Effector memory CD4-positive, alpha-beta T cell (primary cell): ENCODE data around the gene WDR86.

Source experiments
- DNase-seq, 3 donors: peaks; one replicate each; pipeline ENCODE4 v3.0.0-alpha.2; 2020
- H3K27ac ChIP-seq: 2 replicates; pipeline ENCODE4 v1.7.0; 2013; ENCODE audit warnings: mild to moderate bottlenecking, low read length, moderate library complexity; ENCODE audit not compliant: insufficient read depth, poor library complexity, severe bottlenecking
- H3K27me3 ChIP-seq: replicated peaks from 2 replicates; pipeline ENCODE4 v1.7.0; 2013; ENCODE audit warnings: mild to moderate bottlenecking, low read length; ENCODE audit not compliant: insufficient read depth, control insufficient read depth, poor library complexity, severe bottlenecking
- H3K36me3 ChIP-seq: 2 replicates; pipeline ENCODE4 v1.7.0; 2013; ENCODE audit warnings: mild to moderate bottlenecking, low read length, moderate library complexity; ENCODE audit not compliant: control insufficient read depth, insufficient read depth
- H3K4me1 ChIP-seq: 2 replicates; pipeline ENCODE4 v1.7.0; 2013; ENCODE audit warnings: low read length, mild to moderate bottlenecking; ENCODE audit not compliant: control insufficient read depth, insufficient read depth, poor library complexity, severe bottlenecking
- H3K4me3 ChIP-seq: 2 replicates; pipeline ENCODE4 v1.7.0; 2013; ENCODE audit warnings: low read length, low read depth, mild to moderate bottlenecking; ENCODE audit not compliant: insufficient read depth, poor library complexity, severe bottlenecking
- H3K9me3 ChIP-seq: 2 replicates; pipeline ENCODE4 v1.7.0; 2013; ENCODE audit warnings: mild to moderate bottlenecking, low read length, moderate library complexity; ENCODE audit not compliant: control insufficient read depth

The WDR86 gene

DNA sequence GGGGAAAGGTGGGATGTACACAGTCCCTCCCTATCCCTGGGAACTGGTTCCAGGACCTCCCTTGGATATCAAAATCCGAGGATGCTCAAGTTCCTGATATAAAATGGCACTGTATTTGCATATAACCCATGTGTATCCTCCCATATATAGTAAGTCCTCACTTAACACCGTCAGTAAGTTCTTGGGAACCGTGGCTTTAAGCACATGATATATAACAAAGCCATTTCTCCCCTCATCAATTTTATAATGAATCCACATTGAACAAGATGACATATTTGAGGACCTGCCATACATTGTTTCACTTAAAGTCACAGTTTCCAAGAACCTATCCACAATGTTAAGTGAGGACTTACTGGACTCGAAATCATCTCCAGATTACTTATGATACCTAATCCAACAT is 24.7 kb upstream of the WDR86 start:
- Histone ChIP-seq H3K27me3 (no peaks in the 10 kb centered on the region), H3K4me3 (no peak overlapping the region), H3K27ac (no peak overlapping the region), H3K4me1 (peaks cover 52% of the 10 kb centered on the region), H3K9me3 (no peaks in the 10 kb centered on the region), H3K36me3 (no peaks in the 10 kb centered on the region)
- no peak for DNase-seq

- no peak overlapping the region for H3K4me3 ChIP-seq
- H3K9me3 ChIP-seq = no peaks in the 10 kb centered on the region
- H3K27me3 ChIP-seq = no peaks in the 10 kb centered on the region
- no peaks in the 10 kb centered on the region for H3K36me3 ChIP-seq
- H3K27ac ChIP-seq = peak overlapping the region; percentile 65
- no peak for DNase-seq
- peaks cover 52% of the 10 kb centered on the region for H3K4me1 ChIP-seq
Measured at GRCh38 chr7:151433721-151434400, 24.0 kb upstream of the WDR86 start.

DNA sequence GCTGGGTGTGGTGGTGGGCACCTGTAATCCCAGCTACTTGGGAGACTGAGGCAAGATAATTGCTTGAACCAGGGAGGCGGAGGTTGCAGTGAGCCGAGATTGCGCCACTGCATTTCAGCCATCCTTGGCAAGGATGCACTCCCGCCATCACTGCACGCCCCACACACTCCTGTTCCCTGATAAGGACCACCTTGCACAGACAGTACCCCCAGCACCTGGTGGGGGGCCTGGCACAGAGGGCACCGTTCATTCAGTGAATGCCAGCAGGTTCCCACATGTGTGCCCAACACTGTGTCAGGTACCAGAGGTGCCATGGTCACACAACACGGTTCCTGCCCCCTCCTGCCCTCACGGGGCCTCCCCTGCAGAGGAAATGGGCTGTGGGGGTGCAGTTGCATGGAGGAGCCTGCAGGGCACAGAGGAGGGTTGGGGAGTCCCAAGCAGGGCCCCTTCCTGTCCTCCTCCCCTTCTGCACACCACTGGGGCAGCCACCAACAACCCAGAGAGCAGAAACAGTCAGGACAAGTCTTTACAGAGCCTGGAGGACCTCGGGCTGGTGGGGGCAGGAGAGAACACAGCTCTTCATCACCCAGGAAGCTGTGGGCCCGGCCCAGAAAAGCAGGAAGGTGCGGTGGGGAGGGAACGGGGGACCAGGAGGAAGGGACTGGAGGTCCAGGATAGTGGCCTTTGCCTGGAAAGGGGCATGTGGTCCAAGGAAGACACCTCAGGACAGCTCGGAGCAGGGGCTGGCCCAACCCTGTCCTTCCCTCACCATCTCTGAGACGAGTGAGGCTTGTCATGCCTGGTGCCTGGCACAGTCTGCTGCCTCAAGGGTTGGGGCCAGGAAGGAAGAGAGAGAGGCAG is 23.1 kb upstream of the WDR86 start:
- H3K27ac ChIP-seq = peak overlapping the region; percentile 65
- no peaks in the 10 kb centered on the region for H3K36me3 ChIP-seq
- peaks cover 62% of the 10 kb centered on the region for H3K4me1 ChIP-seq
- H3K4me3 ChIP-seq = peak overlapping the region; percentile 20
- no peaks in the 10 kb centered on the region for H3K9me3 ChIP-seq
- H3K27me3 ChIP-seq = no peaks in the 10 kb centered on the region
- DNase-seq = peak in 2 of 3 donors; percentile 31 to 33

- H3K4me3 ChIP-seq = no peak overlapping the region
- no peak overlapping the region for H3K27ac ChIP-seq
- H3K27me3 ChIP-seq = no peaks in the 10 kb centered on the region
- no peaks in the 10 kb centered on the region for H3K36me3 ChIP-seq
- no peaks in the 10 kb centered on the region for H3K9me3 ChIP-seq
- peaks cover 72% of the 10 kb centered on the region for H3K4me1 ChIP-seq
- no peak for DNase-seq
Measured at GRCh38 chr7:151431768-151432311, 22.0 kb upstream of the WDR86 start.

- H3K36me3 ChIP-seq = no peaks in the 10 kb centered on the region
- peaks cover 76% of the 10 kb centered on the region for H3K4me1 ChIP-seq
- DNase-seq = no peak
- no peak overlapping the region for H3K27ac ChIP-seq
- no peaks in the 10 kb centered on the region for H3K9me3 ChIP-seq
- H3K27me3 ChIP-seq = no peaks in the 10 kb centered on the region
- H3K4me3 ChIP-seq = no peak overlapping the region
Measured at GRCh38 chr7:151431281-151431767, 21.5 kb upstream of the WDR86 start.

DNA sequence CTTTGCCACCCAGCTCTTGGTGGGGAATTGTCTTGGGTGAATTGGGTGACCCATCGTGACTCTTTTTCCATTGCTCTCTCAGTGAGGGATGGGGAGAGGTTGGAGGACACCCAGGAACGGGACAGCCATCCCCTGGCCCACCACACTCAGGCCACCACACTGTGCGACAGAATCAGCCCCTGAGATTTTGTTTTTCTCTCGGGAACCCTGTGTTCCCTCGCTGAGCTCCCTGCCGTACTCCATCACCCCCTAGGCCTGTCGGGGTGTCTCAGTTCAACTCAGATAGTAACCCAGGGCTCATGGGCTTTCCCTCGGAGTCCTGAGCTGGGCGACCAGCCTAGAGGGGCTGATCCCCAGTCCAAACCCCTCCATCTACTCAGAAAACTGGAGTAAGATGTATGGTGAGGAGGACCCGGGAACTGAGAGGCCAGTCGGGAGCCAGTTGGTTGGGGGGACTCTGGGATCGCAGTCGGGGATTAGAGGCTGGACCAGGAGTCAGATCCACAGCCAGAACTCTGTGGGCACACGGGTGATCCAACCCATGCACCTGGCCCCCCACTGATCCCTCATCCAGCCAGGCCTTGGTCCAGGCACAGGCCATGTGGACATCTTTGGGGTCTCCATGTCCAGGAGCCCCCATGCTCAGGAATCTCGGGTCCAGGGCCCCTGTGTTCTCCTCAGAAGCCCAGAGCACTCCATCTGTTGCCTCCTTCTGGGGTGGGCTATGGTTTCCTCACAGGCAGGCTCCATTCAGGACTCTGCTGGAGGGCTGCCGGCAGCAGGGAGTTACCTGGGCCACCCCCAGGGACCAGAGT is 20.8 kb upstream of the WDR86 start:
- no peak for DNase-seq
- no peak overlapping the region for H3K4me3 ChIP-seq
- H3K27me3 ChIP-seq = no peaks in the 10 kb centered on the region
- H3K36me3 ChIP-seq = no peaks in the 10 kb centered on the region
- no peaks in the 10 kb centered on the region for H3K9me3 ChIP-seq
- H3K4me1 ChIP-seq = peaks cover 76% of the 10 kb centered on the region
- peak overlapping the region; percentile 48 for H3K27ac ChIP-seq

DNA sequence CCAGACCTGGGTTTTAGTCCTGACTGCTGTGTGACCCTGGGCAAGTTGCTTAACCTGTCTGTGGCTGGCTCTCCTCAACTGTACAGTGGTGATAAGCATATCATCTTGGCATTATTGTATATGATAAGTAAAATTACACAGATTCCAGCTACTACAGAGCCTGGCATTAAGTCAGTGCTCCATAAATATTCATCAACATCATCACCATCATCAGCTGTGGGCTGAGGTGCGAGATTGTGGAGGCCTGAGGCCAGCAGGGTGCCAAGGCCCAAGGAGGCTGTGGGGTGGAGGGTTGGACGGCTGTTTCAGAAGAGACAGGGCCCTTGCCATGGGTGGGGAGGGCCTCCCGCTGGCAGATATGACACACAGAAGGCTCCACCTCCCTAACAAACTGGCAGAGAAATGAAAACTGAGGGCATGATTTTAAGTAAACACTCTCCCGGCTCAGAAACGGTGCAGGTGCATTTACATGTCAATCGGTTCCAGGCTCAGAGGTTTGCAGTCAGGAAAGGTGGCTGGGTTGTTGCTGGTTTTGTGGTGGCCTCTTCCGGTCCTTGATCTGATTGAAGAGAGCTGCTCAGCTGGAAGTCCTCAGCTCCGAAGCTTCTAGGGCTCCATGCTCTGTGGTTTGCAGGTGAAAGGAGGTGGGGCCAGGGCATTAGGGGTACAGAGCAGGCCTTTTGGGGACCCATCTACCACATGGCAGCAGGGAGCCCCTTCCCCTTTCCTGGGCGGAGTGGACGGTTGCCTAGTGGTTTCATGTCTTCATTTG is 19.9 kb upstream of the WDR86 start:
- no peak overlapping the region for H3K4me3 ChIP-seq
- peak overlapping the region; percentile 48 for H3K27ac ChIP-seq
- H3K9me3 ChIP-seq = no peaks in the 10 kb centered on the region
- H3K36me3 ChIP-seq = no peaks in the 10 kb centered on the region
- H3K4me1 ChIP-seq = peaks cover 76% of the 10 kb centered on the region
- H3K27me3 ChIP-seq = no peaks in the 10 kb centered on the region
- DNase-seq = peak; percentile 41 to 56 (median 55)

GRCh38 chr7:151429237-151429559 is 19.4 kb upstream of the WDR86 start:
- Histone ChIP-seq H3K36me3 (no peaks in the 10 kb centered on the region), H3K4me1 (peaks cover 76% of the 10 kb centered on the region), H3K27ac (peak overlapping the region; percentile 48), H3K27me3 (no peaks in the 10 kb centered on the region), H3K9me3 (no peaks in the 10 kb centered on the region), H3K4me3 (no peak overlapping the region)
- DNase-seq = no peak
